ENCODE results near the gene PHACTR2. TPM values are rescaled to one million over a fixed set of nuclear protein-coding genes. Genes with fewer than 3 reads are reported as not detected.

The PHACTR2 gene
- total RNA-seq, 2 donors from 2014 or later, result 50.3 to 54.4 TPM

- intact Hi-C loops (cut with DNase I, micrococcal nuclease), result no loop called here
- DNase-seq (no peak), ATAC-seq (no peak)
These were observed 72.1 kb downstream of the PHACTR2 start for GRCh38 chr6:143749891-143750290.

- intact Hi-C loops (cut with DNase I, micrococcal nuclease), result no loop called here
- ATAC-seq (no peak), DNase-seq (no peak)
These were observed 73.1 kb downstream of the PHACTR2 start for GRCh38 chr6:143750877-143751276.

GRCh38 chr6:143752459-143752858 lies 74.7 kb downstream of the PHACTR2 start:
- no peak for ATAC-seq
- DNase-seq, result no peak

GRCh38 chr6:143753678-143754077 lies 75.9 kb downstream of the PHACTR2 start:
- no peak for ATAC-seq
- intact Hi-C loops (cut with DNase I, micrococcal nuclease), result no loop called here
- DNase-seq, result no peak

More at GRCh38 chr6:143752459-143752858, 74.7 kb downstream of the PHACTR2 start:
- intact Hi-C loops (cut with DNase I, micrococcal nuclease), result no loop called here

GRCh38 chr6:143754204-143754603 lies 76.4 kb downstream of the PHACTR2 start:
- intact Hi-C loops (cut with DNase I, micrococcal nuclease), result no loop called here
- DNase-seq (no peak), ATAC-seq (no peak)

- intact Hi-C loops (cut with DNase I, micrococcal nuclease), result no loop called here
- DNase-seq (peak; percentile 41 to 65), ATAC-seq (peak; percentile 95)
These were observed 77.6 kb downstream of the PHACTR2 start for GRCh38 chr6:143755301-143755744.

GRCh38 chr6:143757346-143757832 lies 79.6 kb downstream of the PHACTR2 start:
- intact Hi-C loops (cut with DNase I, micrococcal nuclease), result no loop called here
- no peak for ATAC-seq
- no peak for DNase-seq

- intact Hi-C loops (cut with DNase I, micrococcal nuclease), result no loop called here
- DNase-seq (no peak), ATAC-seq (no peak)
These were observed 80.8 kb downstream of the PHACTR2 start for GRCh38 chr6:143758551-143758950.

GRCh38 chr6:143759666-143760065 lies 81.9 kb downstream of the PHACTR2 start:
- ATAC-seq (no peak), DNase-seq (no peak)
- intact Hi-C loops (cut with DNase I, micrococcal nuclease), result no loop called here

- ATAC-seq (no peak), DNase-seq (no peak)
- intact Hi-C loops (cut with DNase I, micrococcal nuclease), result no loop called here
These were observed 83.3 kb downstream of the PHACTR2 start for GRCh38 chr6:143761074-143761473.

- intact Hi-C loops (cut with DNase I, micrococcal nuclease), result no loop called here
- DNase-seq (no peak), ATAC-seq (no peak)
These were observed 84.4 kb downstream of the PHACTR2 start for GRCh38 chr6:143762126-143762525.

GRCh38 chr6:143765422-143766184 lies 87.8 kb downstream of the PHACTR2 start:
- DNase-seq (no peak), ATAC-seq (no peak)
- intact Hi-C loops (cut with DNase I, micrococcal nuclease), result no loop called here

- DNase-seq (no peak), ATAC-seq (no peak)
- intact Hi-C loops (cut with DNase I, micrococcal nuclease), result no loop called here
These were observed 88.4 kb downstream of the PHACTR2 start for GRCh38 chr6:143766185-143766553.

GRCh38 chr6:143767433-143767832 lies 89.7 kb downstream of the PHACTR2 start:
- ATAC-seq, result no peak
- intact Hi-C loops (cut with DNase I, micrococcal nuclease), result no loop called here

GRCh38 chr6:143772116-143773086 lies 94.6 kb downstream of the PHACTR2 start:
- ATAC-seq (no peak), DNase-seq (no peak)
- intact Hi-C loops (cut with DNase I, micrococcal nuclease), result no loop called here

More at GRCh38 chr6:143767433-143767832, 89.7 kb downstream of the PHACTR2 start:
- DNase-seq, result no peak

GRCh38 chr6:143773506-143774150 lies 95.9 kb downstream of the PHACTR2 start:
- ATAC-seq, result no peak
- DNase-seq, result no peak
- intact Hi-C loops (cut with DNase I, micrococcal nuclease), result no loop called here

GRCh38 chr6:143774347-143774746 lies 96.6 kb downstream of the PHACTR2 start:
- ATAC-seq (peak; percentile 8), DNase-seq (no peak)
- intact Hi-C loops (cut with DNase I, micrococcal nuclease), result no loop called here

GRCh38 chr6:143775336-143775735 lies 97.6 kb downstream of the PHACTR2 start:
- ATAC-seq (no peak), DNase-seq (no peak)
- intact Hi-C loops (cut with DNase I, micrococcal nuclease), result no loop called here

GRCh38 chr6:143778926-143779325 lies 101.2 kb downstream of the PHACTR2 start:
- intact Hi-C loops (cut with DNase I, micrococcal nuclease), result no loop called here
- no peak for ATAC-seq

More at GRCh38 chr6:143778926-143779325, 101.2 kb downstream of the PHACTR2 start:
- no peak for DNase-seq

Data from left colon (tissue), 2 donors.